ENCODE measurements around the gene DRD5.

DNA sequence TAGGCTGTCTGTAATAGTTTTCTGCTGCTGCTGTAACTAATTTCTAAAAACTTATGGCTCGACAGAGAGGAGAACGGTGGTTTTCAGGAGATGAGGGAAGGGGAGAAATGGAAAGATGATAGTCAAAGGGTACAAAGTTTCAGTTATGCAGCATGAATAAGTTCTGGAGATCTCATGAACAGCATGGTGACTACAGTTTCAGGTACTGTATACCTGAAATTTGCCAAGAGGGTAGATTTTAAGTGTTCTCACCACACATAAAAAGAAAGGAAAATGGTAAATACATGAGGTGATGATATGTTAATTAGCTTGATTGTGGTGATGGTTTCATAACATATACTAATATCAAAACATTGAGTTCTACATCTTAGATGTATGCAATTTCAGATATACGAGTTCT, 34.9 kb downstream of the DRD5 start:
- TF ChIP-seq, protein P1, sequence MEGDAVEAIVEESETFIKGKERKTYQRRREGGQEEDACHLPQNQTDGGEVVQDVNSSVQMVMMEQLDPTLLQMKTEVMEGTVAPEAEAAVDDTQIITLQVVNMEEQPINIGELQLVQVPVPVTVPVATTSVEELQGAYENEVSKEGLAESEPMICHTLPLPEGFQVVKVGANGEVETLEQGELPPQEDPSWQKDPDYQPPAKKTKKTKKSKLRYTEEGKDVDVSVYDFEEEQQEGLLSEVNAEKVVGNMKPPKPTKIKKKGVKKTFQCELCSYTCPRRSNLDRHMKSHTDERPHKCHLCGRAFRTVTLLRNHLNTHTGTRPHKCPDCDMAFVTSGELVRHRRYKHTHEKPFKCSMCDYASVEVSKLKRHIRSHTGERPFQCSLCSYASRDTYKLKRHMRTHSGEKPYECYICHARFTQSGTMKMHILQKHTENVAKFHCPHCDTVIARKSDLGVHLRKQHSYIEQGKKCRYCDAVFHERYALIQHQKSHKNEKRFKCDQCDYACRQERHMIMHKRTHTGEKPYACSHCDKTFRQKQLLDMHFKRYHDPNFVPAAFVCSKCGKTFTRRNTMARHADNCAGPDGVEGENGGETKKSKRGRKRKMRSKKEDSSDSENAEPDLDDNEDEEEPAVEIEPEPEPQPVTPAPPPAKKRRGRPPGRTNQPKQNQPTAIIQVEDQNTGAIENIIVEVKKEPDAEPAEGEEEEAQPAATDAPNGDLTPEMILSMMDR (IDR thresholded peaks at IDR 0.05) = no peak
- no peak for TF ChIP-seq POLR2A (IDR thresholded peaks at IDR 0.05)

All from thyroid gland (tissue), 4 donors.